Tibial nerve (tissue), 4 donors: Measurements from ENCODE around the gene NSRP1.

Source experiments
- CTCF ChIP-seq, 5 experiments: fragments of 200-600 bp in 3 of 5; fragments of 450-650 bp in 2 of 5; sonication (generic) in 3 of 5; IDR thresholded peaks; one replicate each; pipeline ENCODE4 v1.5.1; 2016 to 2019; ENCODE audit warnings: antibody characterized with exemption in 5 of 5, mild to moderate bottlenecking in 3 of 5, moderate library complexity in 2 of 5
- EP300 ChIP-seq, 2 donors: sonication (generic); formaldehyde crosslinking; IDR thresholded peaks; one replicate each; pipeline ENCODE4 v1.6.1; 2017; ENCODE audit warnings: antibody characterized with exemption in 2 of 2, mild to moderate bottlenecking in 1 of 2
- POLR2A ChIP-seq, 2 donors: fragments of 450-650 bp; IDR thresholded peaks; one replicate each; pipeline ENCODE4 v1.6.1; 2017; ENCODE audit warnings: antibody characterized with exemption in 2 of 2, mild to moderate bottlenecking in 2 of 2, moderate library complexity in 2 of 2

- TF ChIP-seq CTCF (IDR thresholded peaks at IDR 0.05) (no peak), POLR2A (IDR thresholded peaks at IDR 0.05) (no peak), EP300 (IDR thresholded peaks at IDR 0.05) (no peak)
Observed at GRCh38 chr17:30196504-30196903, 79.9 kb downstream of the NSRP1 start.
